Hematopoietic multipotent progenitor cell treated with erythropoietin and hydrocortisone succinate and interleukin-3 and kit ligand, for 6 days (in vitro differentiated cells): Measurements from ENCODE around the gene ARHGEF3.
"Not testable (repeated sequence)": the region's sequence is repeated elsewhere in the genome, so short reads cannot be mapped to it uniquely, and the experiment has no call there.

Experiments
- DNase-seq: peaks from one replicate; pipeline ENCODE4 v3.0.0-alpha.2; 2015

Gene ARHGEF3

DNA sequence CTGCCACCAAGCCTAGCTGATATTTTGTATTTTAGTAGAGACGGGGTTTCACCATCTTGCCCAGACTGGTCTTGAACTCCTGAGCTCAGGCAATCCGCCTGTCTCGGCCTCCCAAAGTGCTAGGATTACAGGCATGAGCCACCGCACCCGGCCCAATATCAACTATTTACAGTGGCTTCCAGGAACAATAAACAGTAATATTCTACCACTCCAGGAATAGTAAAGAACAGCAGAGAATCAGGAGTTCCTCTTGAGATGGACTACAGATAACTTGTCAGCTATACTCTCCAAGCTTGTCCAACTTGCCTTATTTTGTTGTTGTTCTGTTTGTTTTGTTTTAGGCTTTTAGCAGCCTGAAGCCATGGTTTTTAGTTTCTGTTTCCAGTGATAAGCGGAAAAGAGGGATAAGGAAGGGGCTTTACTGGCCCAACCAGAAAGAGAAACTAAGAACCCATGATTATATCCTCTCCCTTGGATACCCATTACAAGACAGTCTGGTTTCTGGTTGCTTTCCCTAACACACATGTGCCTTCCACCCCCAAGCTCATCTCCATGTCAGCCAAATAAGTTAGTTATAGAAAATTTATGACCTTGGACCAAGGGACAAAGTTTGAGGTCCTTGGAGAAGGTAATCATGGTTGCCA, 36.7 kb downstream of the ARHGEF3 start:
- DNase-seq = no peak

DNA sequence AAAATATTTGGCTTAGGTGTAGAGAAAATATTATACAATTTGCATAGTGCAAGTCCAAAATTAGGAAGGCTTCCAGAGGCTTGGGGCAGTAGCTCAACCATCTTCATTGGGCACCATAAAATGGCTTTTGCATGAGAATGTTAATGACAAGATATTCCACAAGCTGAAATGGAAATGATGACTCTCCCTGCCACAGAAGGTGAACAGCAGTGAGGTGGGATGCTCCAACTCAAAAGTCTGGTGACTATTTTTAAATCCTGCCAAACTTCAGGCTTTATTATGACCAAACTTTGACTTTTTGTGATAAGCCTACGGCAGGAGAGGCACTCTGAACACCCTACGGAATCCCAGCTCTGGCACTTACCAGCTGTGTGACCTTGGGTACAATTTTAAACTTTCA, 37.6 kb downstream of the ARHGEF3 start:
- DNase-seq = no peak

DNA sequence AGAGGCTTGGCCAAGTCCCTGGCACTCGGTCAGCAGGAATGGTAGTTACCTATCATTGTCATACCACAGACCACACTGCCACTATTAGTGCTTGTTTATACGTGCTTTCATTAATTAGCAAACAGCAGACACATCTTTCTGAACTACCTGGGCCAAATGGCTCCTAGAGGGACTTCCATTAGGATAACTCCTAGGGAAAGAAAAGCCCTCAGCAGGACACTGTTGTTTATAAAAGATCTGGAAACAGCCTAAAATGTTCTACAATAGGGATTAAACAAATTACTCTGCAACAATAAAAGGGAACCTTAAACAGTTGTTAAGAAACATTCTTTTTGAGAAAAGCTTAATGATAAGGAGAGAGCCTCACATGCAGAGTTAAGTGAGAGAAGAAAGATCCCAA, 38.5 kb downstream of the ARHGEF3 start:
- no peak for DNase-seq

DNA sequence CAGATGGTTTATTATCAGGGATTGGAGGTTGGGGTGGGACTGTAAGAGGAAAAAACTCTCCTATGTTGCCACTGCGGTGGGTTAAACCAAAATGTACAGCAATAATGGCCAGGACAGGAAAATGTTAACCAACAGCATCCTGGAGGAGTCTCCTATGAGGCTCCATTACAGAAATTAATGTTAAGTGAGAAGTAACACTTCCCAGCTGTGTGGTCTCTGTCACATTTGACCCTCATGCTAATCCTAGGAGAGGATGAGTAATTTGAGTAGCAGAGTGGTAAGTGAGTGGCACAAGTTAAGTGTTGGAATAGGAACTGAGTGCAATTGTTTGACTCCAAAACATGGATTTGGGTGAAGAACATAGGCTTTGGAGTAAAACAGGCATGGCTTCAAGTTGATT, 39.0 kb downstream of the ARHGEF3 start:
- DNase-seq = no peak

DNA sequence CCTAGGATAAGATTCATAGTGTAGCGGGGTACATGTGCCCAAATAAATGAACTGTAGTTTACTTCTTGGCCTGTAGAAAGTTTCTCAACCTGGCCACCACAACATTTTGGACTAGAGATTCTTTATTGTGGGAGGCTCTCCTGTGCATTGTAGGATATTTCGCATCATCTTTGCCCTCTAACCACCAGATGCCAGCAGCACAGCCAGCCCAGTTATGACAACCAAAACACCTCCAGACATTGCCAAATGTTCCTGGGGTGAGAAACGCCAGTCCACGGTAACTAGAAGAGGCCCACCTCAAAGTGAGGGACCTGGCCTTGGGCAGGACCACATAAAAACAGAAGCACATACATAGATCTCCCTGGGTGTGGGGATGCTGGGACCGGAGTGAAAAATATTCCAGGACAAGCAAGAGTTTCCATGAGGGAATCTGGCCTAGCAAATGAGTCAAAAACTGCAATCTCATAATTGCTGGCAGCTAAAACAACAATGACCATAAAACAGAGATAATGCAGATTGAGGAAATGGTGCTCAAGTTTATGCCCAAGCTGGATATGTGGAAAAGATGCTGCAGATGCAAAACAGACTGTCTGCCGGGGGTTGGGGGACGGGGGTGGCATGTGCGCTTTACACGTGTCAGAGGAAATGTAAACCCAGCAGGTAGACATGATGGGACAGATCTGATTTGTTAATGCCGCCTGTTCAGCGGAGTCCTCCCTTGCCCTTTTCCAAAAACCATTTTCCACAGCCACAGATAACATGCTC, 39.7 kb downstream of the ARHGEF3 start:
- no peak for DNase-seq

DNA sequence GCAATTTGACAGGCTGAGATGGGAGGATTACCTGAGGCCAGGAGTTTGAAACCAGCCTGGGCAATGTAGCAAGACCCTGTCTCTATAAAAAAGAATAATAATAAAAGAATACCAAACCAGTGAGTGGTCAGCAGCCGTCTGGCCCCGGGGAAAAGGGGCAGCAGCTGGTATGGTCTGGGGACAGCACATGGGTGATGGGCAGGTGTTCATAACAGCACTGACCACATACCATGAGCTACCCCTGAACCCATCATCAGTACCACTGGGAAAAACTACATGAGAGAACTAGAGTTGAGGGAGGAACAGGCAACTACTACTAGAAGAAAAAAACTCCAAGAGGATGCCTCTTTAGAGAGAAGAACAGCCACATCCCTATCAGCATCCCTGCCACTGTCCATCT, 40.7 kb downstream of the ARHGEF3 start:
- DNase-seq = no peak

DNA sequence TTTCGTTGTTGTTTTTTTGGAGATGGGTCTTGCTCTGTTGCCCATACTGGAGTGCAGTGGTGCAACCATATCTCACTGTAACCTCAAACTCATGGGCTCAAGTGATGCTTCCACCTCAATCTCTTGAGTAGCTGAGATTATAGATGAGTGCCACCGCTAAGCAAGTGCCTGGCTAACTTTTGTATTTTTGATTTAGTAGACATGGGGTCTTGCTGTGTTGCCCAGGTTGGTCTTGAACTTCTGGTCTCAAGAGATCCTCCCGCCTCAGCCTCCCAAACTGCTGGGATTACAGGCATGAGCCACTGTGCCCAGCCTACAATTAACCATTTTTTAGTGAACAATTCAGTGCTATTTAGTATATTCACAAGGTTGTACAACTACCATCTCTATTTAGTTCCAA, 42.2 kb downstream of the ARHGEF3 start:
- DNase-seq = no peak

DNA sequence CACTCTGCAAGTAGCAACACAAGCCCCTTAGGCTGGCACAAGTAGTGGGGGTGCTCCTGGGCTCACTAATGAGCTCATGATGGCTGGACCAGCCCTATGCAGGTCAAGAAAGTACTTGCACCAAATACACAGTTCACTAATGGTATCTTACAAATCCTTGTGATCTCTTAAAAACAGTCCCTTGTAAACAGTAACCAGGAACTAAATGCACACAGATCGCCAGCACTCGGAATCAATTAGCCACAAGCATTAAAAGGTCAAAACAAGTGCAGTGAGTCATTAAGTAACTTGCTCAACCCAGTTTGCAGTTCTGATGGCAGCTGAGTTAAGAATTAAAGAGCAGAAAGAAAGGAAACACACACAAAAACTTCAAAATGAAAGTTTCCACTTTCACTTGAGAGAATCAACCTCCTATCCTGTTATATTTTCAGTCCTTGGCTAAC, 43.2 kb downstream of the ARHGEF3 start:
- peak; percentile 38 for DNase-seq

DNA sequence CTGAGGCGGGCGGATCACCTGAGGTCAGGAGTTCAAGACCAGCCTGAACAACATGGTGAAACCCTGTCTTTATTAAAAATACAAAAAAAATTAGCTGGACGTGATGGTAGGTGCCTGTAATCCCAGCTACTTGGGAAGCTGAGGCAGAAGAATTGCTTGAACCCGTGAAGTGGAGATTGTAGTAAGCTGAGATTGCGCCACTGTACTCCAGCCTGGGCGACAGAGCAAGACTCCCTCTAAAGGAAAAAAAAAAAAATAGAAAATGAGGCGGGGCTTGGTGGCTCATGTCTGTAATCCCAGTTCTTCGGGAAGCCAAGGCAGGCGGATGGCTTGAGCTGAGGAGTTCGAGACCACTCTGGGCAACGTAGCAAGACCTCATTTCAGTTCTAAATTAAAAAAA, 43.7 kb downstream of the ARHGEF3 start:
- not testable (repeated sequence) for DNase-seq

DNA sequence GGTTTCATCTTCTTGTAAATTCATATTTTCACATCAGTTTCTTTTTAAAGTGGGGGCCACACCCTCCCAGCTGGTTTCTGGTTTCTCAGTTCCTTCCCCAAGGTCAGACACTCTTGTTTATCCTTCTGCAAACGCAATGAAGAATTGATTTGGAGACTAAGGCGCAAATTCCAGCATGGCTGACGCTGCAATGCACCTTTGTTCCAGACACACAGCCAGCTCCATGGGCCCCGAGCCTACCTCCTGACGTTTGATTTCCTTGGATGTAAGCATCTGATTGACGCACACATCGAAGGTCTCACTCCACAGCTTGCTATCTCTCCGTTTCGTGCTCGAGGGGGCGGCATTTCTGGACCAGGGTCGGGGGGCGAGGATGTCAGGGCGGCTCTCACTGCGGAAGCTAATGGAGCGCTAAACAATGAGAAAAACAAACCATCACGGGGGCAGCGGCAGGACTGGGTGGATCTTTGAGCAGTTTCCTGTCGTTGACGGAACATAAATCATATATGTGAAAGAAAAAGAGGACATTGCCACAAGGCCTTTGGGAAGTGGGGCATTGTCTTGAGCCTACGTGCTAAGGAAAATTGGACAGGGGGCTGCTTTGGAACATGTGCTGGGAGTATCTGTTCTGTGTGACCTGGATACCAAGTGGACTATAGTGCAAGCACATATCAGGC, 46.9 kb downstream of the ARHGEF3 start:
- DNase-seq = peak; percentile 23

DNA sequence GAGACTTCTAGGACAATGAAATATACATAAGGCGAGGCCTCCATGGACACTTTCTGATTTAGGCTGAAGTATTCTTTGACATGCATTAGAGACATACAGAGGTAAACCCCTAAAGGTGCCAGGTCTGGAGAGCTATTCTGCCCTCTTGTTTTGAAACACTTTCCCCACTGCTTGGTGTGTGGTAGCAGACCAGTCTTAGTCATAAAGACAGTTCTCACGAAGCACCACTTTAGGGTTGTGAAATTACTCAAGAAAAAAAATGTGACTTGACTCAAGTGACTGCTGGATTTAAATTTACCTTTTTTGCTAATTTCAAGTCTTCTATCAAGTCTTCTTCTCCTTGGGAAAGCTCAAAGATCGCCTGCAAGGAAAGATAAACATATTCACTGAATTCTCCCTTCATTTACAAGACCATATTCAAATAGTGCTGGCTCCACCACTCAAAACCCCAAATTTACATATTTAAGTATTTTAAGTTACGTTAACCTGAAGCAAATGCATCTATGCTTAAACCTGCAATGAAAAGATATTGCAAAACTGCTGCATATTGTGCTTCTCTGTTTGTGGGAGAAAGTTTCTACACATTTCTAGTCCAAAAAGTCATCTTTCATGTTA, 48.4 kb downstream of the ARHGEF3 start:
- DNase-seq = peak; percentile 32

DNA sequence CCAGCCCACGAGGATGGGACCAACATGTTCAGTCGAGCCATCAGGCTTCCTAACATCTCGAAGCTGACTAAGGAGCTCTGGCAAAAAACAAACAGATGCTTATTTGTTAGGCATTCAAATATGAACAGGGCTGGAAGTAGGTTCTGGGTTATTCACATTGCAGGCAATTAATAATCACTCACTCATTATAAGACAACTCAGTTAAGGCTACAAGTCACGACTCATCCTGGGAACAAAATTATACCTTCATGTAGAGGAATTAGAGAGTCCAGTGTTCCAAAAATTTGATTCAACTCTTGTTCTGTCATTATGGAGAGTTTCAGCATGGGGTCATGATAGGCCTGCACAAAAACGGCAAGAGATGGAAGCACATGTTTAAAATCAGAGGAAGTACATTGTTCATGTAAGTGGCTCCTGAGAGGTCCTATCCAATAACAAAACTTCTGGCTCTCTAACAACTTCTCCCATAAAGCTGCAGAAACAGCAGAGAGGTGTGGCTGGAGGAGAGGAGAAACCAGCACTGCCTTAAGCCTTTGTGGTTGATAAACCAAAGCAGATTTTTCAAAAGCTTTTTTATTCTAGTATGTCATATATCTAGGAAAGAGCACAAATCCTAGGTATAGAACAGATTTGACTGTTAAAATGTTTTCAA, 50.6 kb downstream of the ARHGEF3 start:
- DNase-seq = no peak

DNA sequence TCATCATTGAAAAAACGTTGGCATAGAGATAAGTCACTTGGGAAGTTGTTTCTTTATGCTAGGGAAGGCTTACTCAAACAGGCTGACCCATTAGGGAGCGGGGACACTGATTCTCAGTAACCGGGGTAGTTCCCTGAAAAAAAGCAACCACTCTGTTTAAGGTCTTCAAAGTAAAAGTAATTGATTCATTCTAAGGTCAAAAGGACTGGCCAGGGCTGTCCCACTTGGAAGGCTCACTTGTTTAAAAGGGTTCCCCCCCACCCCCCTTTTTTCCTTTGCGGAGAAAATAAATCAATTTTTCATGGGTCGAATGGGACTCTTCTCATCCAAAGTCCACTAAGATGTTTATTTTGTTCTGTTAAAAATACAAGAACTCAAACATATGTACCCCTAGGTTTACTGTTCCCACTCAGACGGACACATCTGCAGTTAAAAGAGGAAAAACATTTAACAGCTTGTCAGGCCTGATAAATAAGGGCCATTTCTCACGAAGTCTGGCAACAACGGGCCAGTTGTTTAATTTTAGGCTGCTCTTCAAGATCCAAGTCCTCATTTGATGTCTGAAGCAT, 53.0 kb downstream of the ARHGEF3 start:
- no peak for DNase-seq

DNA sequence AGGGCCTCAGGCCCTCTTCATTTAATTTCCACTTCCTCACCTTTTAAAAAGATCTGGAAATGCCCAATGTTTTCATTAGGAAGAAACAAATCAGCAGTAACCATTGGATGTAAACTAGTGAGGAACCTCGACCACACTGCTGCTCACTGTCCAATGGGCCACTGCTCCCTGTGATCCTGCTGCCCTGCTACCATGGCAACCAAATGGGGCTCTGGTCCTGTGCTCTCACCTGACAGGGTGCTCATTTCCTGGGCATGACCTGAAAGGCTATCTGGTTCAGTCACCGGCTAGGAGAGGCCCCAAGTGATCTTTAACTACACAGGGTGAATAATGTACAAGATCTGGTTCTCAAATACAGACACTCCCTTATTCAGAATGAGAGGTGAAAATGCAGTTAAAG, 54.6 kb downstream of the ARHGEF3 start:
- no peak for DNase-seq

DNA sequence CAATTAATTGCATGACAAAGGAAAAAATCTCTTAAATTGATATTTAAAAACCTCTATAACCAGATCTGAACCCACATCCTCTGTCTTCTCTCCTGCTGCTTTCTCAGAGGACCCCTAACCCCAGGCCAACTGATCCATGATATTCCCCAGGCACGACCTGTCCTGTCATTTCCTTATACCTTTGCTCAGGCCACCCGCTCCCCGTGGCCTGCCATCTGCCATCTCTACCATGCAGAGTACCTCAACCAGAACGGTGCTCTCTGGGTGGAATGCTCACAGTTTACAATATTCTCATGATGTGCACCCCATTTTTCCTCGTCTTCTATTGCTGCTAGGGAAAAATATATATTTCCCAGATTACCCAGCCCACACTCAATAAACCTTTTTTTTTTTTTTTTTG, 57.7 kb downstream of the ARHGEF3 start:
- no peak for DNase-seq

DNA sequence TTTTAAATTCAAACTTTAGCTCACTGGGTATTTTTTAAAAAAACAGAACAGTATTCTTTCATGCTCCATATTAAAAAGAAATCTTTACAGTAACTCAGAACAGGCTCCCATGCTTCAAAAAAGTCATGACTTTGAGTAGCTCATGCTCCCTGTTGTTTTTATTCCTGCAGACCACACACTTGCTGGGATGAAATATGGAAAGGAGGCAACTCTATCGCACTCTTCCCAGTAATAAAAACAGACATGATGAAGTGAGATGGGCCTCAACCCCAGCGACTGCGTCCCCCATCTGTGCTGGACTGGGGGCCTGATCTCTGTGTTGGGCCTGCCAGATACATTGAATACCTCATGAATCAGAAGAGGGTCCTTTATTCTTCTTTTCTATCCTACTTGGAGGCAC, 58.9 kb downstream of the ARHGEF3 start:
- DNase-seq = no peak

DNA sequence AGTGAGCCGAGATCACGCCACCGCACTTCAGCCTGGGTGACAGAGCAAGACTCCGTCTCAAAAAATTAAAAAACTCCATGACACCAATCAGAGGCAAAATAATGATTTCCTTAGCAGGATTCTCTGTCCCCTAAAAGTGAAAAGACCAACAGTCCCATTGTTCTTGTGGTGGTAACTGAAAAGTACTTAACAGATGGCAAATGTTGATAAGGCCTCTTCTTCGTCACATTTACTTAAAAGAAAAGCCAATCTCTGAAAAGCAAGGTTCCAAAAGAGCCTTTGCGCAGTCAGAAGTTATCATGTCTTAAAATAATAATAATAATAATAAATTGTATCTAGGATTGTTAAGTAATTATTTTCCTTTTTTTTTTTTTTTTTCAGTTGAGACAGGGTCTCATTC, 62.7 kb downstream of the ARHGEF3 start:
- no peak for DNase-seq

DNA sequence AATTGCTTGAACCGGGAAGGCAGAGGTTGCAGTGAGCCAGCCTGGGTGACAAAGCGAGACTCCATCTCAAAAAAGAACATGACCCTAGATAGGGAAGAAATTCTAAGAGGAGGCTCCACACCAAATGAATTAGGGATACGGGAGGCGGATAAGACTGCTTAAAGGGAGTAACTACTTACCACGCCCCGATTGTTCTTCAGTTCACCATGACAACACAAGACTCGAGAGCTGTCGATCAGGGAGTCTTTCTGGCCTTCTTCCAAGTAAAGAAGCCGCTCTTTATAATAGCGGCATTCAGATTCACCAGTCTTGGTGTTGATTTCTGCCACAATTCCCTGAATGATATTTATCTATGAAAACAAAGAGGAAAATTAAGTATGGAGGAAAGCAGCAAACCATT, 64.7 kb downstream of the ARHGEF3 start:
- DNase-seq = no peak

DNA sequence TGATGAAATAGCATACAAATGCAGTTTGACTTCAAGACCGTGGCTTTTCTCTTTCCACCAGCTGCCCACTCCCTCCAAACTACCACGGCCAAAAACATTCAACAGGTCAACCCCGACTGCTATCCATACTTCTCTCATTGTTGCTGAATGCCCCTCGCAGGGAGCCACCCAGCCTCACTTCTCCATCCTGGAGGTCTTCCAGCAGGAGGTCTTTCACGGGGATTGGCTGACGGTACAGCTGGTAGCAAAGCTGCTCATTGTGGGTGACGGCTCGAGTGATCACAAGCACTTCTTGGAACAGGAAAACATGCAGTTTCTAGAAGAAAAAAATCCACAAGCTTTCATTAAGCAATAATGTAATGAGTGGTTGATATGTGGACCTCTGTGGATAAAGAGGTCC, 69.6 kb downstream of the ARHGEF3 start:
- DNase-seq = no peak

DNA sequence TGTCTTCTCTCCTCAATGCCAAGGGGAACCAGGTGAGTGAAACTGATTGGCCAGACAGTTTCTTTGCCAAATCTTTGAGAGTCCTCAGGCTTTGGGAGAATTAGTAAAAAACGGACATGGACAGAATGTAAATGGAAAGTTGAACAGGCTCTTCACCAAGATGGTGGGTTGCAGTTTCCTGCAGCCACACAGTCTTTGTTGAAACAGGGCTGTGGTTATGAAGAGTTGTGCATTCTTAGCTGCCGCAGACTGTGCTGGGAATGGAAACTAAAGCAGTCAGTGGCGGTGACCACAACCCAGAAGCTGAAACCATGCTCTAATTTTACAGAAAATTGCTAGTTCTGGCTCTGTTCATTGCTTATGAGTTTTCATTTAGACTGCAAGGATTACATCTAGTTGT, 76.6 kb downstream of the ARHGEF3 start:
- DNase-seq = no peak

DNA sequence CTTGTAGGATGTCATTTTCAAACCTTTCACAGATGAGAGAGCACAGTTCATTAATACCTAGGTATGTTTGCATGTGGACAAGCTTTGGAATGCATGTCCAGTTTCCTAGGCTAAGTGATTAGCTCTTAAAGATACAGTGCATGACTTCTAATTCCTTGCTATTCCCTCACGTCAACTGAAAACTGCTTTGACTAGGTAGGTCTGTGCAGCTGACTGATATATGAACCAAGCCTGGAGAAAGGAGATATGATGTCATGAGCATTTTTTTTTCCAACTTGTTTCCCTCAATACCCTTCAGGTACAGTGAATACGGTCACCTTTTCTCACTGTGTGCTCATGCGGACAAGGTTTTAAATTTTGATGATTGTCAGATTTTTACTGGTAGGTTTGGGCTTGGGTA, 77.1 kb downstream of the ARHGEF3 start:
- DNase-seq = no peak

DNA sequence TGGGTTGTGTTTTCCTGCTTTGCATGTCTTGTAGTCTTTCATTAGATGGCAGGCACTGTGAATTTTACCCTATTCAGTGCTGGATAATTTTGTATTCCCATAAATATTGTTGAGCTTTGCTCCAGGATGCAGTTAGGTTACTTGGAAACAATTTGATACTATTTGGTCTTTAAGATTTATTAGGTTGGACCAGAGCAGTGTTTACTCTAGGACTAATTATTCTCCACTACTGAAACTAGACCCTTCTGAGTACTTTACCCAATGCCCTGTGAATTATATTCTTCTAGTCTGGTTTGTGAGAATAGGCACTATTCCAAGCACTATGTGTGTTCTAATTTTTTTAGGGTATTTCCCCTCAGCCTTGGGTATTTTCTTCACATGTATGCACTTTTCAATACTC, 80.9 kb downstream of the ARHGEF3 start:
- DNase-seq = no peak

DNA sequence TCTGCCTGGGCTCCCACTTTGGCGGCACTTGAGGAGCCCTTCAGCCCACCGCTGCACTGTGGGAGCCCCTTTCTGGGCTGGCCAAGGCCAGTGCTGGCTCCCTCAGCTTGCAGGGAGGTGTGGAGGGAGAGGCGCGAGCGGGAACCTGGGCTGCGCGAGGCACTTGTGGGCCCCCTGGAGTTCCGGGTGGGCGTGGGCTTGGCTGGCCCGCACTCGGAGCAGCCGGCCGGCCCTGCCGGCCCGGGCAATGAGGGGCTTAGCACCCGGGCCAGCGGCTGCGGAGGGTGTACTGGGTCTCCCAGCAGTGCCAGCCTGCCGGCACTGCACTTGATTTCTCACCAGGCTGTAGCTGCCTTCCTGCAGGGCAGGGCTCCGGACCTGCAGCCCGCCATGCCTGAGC, 82.9 kb downstream of the ARHGEF3 start:
- not testable (repeated sequence) for DNase-seq
